Hepatic stellate cell (primary cell): ENCODE data around the gene ARHGEF12.

Experiments used
- DNase-seq: peaks from one replicate; pipeline ENCODE4 v3.0.0; 2011; ENCODE audit warnings: low spot score

The ARHGEF12 gene

DNA sequence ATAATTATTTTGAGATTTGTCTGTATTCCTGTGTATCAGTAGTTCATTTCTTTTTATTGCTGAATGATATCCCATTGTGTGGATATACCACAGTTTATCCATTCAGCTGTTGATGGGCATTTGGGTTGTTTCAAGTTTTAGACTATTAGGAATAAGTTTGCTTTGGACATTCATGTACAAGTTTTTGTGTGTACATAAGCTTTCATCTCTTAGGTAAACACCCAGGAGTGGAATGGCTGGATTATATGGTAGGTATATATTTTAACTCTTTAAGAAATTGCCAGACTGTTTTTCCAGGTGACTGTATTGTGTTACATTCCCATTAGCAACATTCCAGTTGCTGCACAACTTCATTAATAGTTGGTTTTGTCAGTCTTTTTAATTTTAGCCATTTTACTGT, 52.0 kb downstream of the ARHGEF12 start:
- DNase-seq, result no peak

DNA sequence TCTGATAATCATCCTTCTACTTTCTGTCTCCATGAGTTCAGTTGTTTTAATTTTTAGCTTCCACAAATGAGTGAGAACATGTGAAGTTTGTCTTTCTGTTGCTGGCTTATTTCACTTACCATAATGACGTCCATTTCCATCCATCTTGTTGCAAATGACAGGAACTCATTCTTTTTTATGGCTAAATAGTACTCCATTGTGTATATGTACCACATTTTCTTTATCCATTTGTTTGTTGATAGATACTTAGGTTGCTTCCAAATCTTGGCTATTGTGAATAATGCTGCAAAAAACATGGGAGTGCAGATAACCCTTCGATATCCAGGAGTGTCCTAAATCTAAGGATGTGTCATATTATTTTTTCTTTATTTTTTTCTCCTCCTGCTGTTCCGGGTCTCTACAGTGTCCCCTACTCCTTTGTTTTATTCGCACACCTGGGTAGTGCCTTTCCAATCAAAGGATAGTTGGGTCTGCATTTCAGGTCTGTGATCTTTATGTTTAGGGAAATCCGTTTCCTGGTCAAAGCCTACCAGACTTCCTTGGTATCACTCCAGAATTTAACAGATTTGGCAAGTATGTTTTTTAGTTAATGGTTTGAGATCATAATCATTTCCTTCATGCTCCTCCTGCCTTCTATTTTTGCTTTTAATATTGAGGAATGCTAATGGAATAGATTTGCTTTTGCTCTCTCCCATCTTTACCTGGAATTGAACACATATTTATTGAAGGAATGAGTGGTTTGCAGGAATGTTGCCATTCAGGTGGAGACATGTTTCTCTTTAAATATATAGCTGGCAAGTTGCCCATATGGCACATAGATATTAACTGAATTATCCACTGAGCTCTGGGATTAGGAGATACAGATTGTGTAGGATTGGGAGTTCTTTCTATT, 53.7 kb downstream of the ARHGEF12 start:
- DNase-seq, result no peak

DNA sequence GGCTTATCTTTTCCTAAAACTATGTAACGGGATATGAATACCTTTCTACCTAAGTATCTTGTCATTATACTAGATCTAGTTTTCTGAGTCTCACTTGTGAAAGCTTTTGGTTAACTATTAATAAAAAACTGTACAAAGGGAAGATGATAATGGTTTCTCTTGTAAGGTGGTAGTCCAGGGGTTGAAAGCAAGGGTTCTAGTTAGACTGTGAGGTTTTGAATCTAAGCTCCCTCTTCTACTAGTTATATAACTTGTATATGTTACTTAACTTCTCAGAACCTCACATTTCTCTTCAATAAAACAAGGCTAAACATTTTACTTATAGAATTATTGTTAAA, 54.3 kb downstream of the ARHGEF12 start:
- DNase-seq, result no peak

DNA sequence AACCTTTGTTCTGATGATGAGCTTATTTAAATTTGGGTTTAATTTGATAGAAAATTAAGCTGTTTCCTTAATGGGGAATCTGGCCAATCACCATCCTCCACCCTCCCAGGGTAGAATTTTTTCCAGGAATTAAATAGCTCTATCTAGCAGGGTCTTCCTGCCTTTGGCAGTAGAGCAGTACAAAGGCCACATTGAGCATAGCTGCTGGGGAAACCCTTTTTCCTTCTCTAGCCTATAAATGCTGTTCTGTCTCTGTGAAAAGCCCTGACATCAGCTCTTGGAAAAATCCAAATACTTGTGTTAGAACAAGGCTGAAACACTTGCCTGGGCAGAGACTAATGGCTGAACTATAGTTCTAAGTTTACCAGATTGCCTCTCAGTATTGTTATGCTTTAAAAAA, 55.1 kb downstream of the ARHGEF12 start:
- no peak for DNase-seq

DNA sequence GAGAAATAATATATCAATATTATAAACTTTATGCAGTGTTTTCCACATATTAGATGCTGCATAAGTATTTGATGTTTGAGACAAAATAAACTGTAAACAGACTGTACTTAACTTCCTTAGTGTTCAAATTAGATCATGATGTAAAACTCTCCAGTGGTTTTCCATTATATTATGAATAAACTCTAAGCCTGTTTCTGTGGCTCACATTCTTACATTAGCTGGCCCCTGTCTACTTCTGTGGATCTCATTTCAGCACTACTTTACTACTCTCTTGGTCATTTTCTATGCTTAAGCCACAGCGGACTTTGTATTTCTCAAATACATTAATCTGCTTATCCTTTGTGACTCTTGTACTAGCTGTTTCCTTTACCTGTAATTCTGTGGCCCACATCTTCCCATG, 55.6 kb downstream of the ARHGEF12 start:
- no peak for DNase-seq

DNA sequence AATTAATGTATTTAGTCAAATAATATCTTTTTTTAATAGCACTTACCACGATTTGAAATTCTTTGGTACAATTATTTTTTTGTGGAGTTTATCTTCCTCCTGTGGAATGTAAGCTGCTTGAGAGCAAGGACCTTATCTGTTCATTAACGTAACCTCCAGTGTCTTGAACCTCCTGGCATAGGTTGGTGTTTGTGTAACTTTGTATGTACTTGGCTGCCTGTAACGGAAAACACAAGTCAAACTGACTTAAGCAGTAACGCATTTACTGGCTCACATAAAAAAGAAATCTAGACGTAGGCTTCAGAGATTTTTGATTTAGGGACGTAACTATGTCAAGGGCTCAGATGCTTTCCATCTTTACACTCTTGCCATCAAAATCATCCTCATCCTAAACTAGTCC, 56.1 kb downstream of the ARHGEF12 start:
- no peak for DNase-seq

DNA sequence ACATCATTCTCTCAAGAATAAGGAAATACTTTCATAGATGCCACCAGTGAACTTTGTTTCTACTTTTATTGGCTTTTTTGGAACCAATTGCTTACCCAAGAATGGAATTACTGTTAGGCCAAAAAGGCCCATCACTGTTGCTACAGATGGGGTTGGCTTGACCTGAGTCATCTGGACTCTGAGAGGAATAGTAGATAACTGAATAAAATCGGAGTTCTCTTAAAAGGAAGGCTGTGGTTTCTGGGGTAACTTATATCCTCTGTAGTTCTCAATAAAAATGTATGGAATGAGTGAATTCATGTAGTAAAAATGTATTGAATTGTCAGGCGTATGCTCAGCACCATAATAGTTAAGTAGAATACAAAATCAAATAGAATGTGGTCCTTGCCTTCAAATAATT, 56.6 kb downstream of the ARHGEF12 start:
- no peak for DNase-seq

DNA sequence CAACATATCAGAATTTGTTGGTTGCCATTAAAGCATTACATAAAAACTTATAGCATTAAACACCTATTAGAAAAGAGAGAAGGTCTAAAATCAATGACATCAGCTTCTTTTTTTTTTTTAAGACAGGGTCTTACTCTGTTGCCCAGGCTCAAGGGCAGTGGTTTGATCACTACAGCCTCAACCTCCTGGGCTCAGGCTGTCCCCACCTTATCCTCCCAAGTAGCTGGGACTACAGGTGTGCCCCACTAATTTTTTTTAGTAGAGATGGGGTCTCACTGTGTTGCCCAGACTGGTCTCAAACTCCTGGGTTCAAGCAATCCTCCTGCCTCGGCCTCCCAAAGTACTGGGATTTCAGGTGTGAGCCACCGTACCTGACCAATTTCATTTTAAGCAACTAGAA, 57.9 kb downstream of the ARHGEF12 start:
- DNase-seq, result no peak

DNA sequence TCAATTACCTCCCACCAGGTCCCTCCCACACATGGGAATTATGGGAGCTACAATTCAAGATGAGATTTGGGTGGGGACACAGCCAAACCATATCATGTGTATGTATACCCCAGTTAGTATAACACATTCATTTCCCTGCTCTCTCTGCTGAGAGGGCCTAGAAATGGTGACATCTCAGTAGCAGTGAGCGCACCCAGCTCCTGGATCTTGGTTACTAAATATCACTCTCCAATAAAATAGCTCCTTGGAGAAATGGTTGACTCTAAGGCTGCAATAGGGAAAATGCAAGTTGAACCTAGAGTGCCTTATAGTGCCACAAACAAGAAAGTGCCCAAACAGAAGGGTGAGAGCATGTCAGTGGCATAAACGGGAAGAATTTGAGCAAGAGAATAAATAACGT, 59.6 kb downstream of the ARHGEF12 start:
- no peak for DNase-seq

DNA sequence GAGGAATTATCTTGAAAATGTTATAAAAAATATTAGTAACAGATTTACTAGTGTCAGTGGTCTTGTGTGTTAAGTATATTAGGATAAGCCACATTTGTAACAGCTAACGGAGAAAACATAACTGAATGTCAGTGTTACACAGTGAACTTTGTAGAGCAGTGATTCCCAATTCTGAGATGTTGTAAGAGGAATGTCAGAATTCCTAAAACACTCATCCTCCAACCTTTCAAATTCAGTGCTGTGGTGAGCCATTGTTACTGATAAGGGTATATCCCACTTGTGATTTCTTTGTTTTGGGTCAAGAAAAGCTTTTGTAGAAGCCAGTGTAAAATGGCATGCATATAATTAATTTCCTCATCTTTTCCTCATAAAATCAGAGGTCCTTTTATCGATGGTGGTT, 61.9 kb downstream of the ARHGEF12 start:
- no peak for DNase-seq

DNA sequence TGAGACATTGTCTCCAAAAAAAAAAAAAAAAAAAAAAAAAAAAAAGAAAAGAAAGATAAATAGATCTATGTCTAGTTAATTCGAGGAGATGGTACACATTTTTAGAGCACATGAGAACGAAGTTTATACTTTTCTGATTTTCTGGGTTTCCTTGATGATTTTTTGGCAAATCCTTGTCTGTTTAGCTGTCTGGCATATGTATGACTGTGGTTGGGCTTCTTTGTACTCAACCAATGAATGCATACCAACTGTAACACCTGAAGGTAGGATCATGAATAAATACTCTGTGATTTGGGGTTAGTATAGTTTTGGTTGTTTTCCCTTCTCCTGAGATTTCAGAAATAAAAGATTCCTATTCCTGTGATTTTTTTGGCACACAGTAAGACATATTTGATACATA, 63.1 kb downstream of the ARHGEF12 start:
- no peak for DNase-seq

DNA sequence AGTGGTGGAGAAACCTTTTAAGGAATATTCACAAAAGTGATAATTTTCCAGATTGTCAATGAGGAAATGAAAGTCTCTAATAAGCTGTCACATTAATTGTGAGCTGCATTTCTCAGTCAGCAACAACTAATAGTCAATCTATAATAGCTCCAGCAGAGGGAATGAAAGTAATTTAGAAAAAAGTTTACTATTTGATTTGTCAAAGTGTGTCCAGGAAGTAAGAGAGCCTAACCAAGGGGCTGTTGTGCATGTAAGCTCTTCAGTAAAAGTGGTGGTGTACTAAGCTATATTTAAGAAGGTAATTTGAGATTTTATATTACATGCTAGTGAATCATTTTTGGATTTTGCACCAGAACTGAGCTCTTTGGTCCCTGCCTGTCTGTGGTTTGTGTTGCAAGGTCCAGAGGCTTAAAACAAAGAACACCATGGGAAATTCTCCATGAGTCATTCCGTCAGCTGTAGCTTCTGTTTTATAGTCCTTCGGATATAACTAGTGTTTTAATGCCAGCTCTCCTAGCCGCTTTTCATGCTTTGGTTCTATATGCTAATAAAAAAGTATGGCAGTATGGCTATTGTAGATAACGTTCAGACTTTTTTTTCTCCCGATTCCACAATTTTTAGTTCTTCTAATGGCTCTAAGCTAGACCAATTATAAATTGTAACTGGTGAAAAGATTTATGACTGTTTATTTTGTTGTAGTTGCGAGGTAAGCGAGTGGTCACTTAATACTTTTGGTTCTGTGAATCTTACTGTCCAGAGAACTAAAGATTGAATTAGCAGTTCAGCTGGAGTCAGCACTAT, 64.6 kb downstream of the ARHGEF12 start:
- peak; percentile 58 for DNase-seq

DNA sequence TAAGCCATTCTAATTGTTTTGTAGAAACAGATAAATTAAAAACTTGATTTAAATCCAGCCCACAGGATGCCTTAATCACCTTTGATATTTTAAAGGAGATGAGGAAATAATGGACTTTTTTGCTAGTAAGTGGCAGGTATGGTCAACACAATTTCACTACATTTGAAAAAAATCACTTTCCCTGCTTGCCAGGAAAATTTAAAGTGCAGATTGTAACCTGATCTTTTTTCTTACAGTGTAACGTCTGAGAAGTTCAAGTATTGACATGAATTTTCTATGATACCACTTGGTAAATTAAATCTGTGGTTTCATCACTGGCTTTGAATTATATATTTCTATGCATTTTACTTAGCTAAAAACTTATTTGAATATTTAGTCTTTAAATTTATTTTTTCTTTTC, 65.3 kb downstream of the ARHGEF12 start:
- no peak for DNase-seq

DNA sequence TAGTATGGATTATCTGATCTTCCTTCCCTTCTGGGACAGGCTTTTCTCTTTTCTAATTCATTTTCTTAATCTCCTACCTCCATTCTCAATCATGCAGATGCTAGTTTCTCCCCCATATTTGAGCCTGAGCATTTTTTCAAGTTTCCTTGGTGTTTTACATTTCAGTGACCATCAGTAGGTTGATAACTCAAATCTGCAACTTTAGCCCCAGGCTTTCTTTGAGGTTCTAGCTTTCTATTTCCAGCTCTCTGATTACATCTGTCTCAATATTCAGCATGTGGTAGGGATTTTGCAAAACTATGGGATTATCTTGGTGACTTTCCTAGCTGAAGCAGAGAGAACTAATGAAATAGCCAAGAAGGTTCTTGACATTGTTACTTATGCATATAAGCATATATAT, 67.8 kb downstream of the ARHGEF12 start:
- no peak for DNase-seq

DNA sequence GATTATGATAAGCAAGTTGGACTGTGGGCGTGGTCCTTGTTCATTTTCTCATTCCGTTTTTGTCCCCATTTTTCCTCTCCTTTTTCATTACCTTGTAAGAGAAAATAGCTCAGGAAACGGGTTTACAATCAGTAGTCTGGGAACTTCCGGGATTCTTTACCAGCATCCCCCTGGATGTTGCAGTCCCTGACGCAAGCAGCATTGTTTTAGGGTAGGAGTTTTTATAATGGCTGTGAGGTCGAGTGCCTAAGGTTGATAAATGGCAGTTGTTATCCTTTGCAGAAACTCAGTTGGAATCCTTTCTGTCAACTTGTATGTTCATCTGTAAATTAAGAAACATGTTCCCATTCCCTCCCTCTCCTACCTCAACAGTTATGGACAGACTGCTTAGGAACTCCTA, 68.3 kb downstream of the ARHGEF12 start:
- no peak for DNase-seq

DNA sequence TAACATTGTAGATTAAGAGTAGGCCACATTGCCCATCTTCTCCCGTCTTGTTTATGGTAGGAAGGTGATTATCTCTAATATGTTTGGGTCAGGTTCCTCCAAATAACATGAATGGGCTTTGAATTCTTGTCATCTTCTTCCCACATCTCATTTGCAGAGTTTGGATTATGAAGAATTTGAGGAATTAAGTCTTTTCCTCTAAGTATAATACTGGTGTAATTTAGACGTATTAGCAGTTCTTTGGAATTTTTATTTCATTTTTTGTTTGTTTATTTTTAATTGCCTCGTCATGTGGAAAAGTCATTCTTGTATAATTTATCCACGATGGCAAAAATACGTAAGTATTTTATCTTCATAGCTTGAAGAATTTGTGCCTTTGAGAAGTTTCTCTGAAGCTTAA, 73.4 kb downstream of the ARHGEF12 start:
- DNase-seq, result no peak

DNA sequence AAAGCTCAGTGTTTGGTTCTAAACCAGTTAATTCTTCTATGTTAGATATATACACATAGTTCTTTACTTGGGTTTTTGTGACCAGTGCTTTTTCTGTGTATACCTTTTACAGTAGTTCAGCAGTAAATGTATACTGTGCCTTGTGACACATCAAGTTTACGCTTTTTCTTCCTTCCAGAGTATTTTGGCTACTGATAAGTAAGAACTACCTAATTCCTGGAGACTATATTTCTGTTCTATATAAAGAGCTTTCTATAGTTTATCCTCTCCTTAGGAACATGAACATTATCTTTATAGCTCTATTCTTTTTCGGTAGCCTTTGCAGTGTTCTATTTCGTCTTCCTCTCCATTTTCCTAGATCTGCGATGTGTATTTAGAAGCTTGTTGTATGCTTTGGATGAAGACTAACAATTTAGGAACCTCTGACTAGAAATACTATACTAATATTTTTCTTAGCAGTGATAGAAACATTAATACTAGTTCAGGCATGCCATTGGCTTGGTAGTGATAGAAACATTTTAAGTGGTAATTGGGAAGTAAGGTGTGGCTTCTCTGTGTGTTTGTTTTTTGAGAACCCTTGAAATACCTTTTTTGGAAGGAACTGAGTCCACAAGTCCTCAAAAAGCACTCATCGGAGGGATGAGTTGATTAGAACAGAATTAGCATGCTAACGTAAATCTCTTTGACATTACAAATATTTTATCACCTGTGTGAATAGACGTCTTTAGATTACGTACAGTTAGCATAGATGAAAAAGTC, 74.6 kb downstream of the ARHGEF12 start:
- no peak for DNase-seq

DNA sequence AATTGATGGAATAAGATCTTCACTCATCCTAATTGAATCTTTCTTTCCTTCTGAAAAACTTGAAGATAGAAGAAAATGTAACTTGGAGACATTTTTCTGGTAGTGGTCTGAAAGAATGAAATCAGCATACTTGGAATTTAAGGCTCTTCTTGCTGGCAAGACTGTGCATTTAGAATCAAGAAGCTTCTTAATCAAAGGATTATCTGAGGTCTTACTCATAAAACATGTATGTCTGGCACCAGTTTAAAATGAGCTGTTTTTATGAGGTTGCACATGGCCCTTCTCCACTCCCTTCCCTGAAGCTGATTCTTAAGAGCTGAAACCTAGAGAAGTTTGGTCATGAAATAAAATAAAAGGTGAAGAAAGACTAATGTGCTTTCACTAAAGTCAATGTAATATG, 77.3 kb downstream of the ARHGEF12 start:
- peak; percentile 11 for DNase-seq

DNA sequence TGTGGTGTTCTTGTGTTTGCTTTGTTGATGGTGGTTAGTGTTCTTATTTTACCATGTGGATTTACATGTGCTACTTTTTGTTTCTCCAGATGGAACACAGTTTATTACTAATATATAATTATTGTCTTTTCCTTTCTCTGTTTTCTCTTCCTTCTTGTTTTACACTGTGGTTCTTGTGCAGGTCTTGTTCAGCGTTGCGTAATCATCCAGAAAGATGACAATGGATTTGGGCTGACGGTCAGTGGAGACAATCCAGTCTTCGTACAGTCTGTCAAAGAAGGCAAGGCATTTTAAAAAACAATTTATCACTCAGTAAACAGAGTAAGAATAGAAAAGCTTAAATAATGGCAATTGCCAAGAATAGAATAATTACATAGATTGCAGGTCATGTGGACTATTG, 84.4 kb downstream of the ARHGEF12 start:
- DNase-seq, result no peak

DNA sequence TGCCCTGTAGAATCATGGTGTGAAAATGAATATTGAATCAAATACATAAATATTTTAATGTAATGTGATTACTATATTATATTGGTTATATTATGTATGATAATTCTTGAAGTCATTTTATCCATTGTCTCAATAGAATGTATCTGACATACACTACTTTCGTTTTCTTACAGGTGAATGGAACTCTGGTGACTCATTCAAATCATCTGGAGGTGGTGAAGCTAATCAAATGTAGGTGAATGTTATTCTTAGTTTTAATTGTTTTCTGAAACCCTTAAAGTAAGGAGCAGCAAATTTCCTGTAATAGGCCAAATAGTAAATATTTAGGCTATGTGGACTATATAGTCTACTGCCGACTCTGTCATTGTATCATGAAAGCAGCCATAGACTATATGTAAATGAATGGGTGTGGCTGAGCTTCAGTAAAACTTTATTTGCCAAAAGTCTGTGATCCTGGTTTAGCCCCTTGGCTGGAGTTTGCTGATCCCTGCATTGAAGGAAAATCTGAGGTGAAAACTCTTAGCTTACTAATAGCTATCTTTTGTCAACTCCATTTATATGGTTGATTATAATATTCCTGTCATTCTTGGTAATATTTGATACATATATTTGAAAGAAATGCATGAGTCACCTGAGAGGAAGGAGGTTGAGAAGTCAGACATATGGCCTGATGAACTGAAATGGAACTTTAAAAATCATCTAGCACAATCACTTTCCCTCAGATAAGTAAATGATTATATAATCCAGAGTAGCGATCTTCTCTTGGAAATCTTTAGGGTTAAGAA, 88.2 kb downstream of the ARHGEF12 start:
- DNase-seq, result peak; percentile 2

DNA sequence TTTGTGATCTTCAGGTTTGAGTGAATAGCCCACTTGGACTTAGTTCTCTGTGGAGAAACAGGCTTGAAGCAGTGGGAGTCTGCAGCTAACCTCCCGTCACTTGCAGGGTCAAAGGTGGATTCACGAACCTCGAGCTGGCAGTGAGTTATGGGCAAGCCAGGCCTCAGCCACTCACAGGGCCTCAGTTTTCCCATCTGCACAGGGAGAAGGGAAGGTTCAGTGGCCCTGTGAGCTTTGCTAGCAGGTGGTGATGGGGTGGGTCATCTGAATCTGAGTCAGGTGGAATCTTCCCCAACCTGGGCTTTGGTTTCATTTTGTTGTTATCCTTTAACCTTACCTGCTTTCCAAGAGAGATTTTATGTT, 88.7 kb downstream of the ARHGEF12 start:
- DNase-seq, result no peak

DNA sequence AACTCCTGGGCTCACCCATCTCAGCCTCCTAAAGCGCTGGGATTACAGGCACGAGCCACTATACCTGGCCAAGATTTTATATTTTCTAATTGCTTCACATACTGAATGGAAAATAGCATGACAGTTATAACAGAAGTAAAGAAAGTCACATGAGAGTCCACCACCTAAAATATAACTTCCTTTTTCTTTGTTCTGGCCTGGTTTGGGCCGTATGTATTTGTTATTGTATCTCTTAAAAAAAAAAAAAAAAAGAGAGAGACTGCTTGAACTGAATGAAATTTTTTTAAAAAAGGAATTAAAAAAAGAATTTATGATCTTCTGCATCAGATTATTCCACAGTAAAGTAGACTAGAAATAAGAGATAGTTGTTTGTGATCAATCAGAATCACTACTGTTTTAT, 89.3 kb downstream of the ARHGEF12 start:
- no peak for DNase-seq
